SK-N-SH treated with all-trans-retinoic acid at 6 μM for 48 hours (cell line): ENCODE data around the gene HIF1A.

Source experiments
- ATAC-seq: fragments of 200-7000 bp; cut with Tn5 transposase; 3 replicates; pipeline ENCODE4 v1.9.1; 2020; ENCODE audit warnings: mild to moderate bottlenecking, moderate library complexity
- ARNTL ChIP-seq: fragments of 450-650 bp; formaldehyde crosslinking; IDR thresholded peaks from 2 replicates; pipeline ENCODE4 v1.5.0; 2020; ENCODE audit warnings: low read depth, mild to moderate bottlenecking, moderate library complexity, borderline replicate concordance
- CSDC2 ChIP-seq: fragments of 250-450 bp; sonication (Bioruptor Pico); IDR thresholded peaks from 2 replicates; pipeline ENCODE4 v1.5.0; 2020; ENCODE audit warnings: mild to moderate bottlenecking, moderate library complexity
- ESRRG ChIP-seq: fragments of 250-450 bp; sonication (Bioruptor Pico); IDR thresholded peaks from 2 replicates; pipeline ENCODE4 v1.6.1; 2021; ENCODE audit warnings: mild to moderate bottlenecking
- GLIS3 ChIP-seq: fragments of 250-450 bp; sonication (Bioruptor Pico); IDR thresholded peaks from 2 replicates; pipeline ENCODE4 v1.5.0; 2020; ENCODE audit warnings: mild to moderate bottlenecking, moderate library complexity
- ISL1 ChIP-seq: fragments of 250-450 bp; sonication (Bioruptor Pico); IDR thresholded peaks from 2 replicates; pipeline ENCODE4 v2.1.2; 2022; ENCODE audit warnings: mild to moderate bottlenecking, moderate library complexity
- OSR1 ChIP-seq: fragments of 250-450 bp; sonication (Bioruptor Pico); IDR thresholded peaks from 2 replicates; pipeline ENCODE4 v1.8.0; 2022; ENCODE audit warnings: moderate library complexity, mild to moderate bottlenecking, inconsistent platforms
- PPARA ChIP-seq: fragments of 250-450 bp; sonication (Bioruptor Pico); IDR thresholded peaks from 2 replicates; pipeline ENCODE4 v1.5.0; 2020; ENCODE audit warnings: mild to moderate bottlenecking, borderline replicate concordance
- RARB ChIP-seq: fragments of 250-450 bp; sonication (Bioruptor Pico); IDR thresholded peaks from 2 replicates; pipeline ENCODE4 v1.8.0; 2021; ENCODE audit warnings: mild to moderate bottlenecking, moderate library complexity
- SNAI2 ChIP-seq: fragments of 250-450 bp; sonication (Bioruptor Pico); IDR thresholded peaks from 2 replicates; pipeline ENCODE4 v1.5.0; 2020; ENCODE audit warnings: mild to moderate bottlenecking, moderate library complexity
- TCF4 ChIP-seq: fragments of 250-450 bp; sonication (Bioruptor Pico); IDR thresholded peaks from 2 replicates; pipeline ENCODE4 v1.8.0; 2021; ENCODE audit warnings: mild to moderate bottlenecking, moderate library complexity, borderline replicate concordance
- TOX ChIP-seq: fragments of 250-450 bp; sonication (Bioruptor Pico); IDR thresholded peaks from 2 replicates; pipeline ENCODE4 v1.8.0; 2021; ENCODE audit warnings: mild to moderate bottlenecking, moderate library complexity, borderline replicate concordance
- ZC3H10 ChIP-seq: fragments of 250-450 bp; sonication (Bioruptor Pico); IDR thresholded peaks from 2 replicates; pipeline ENCODE4 v1.5.1; 2021; ENCODE audit warnings: mild to moderate bottlenecking, moderate library complexity
- ZFP3 ChIP-seq: fragments of 250-450 bp; sonication (Bioruptor Pico); IDR thresholded peaks from 2 replicates; pipeline ENCODE4 v1.5.0; 2020; ENCODE audit warnings: mild to moderate bottlenecking, moderate library complexity
- ZFP30 ChIP-seq: fragments of 450-650 bp; formaldehyde crosslinking; IDR thresholded peaks from 2 replicates; pipeline ENCODE4 v1.5.0; 2022; ENCODE audit warnings: mild to moderate bottlenecking, moderate library complexity
- ZNF565 ChIP-seq: fragments of 450-650 bp; formaldehyde crosslinking; conservative IDR thresholded peaks from 2 replicates; pipeline ENCODE4 v1.5.0; 2020; ENCODE audit warnings: low read depth, mild to moderate bottlenecking, moderate library complexity
- ZNF70 ChIP-seq: fragments of 450-650 bp; formaldehyde crosslinking; IDR thresholded peaks from 2 replicates; pipeline ENCODE4 v1.5.0; 2020; ENCODE audit warnings: mild to moderate bottlenecking, moderate library complexity
- ZNF8 ChIP-seq: fragments of 450-650 bp; formaldehyde crosslinking; IDR thresholded peaks from 2 replicates; pipeline ENCODE4 v1.5.0; 2020; ENCODE audit warnings: mild to moderate bottlenecking, moderate library complexity
- TF ChIP-seq, protein P1 (sequence below): fragments of 250-450 bp; sonication (Bioruptor Pico); IDR thresholded peaks from 2 replicates; pipeline ENCODE4 v1.5.1; 2020; ENCODE audit warnings: low read depth, mild to moderate bottlenecking, moderate library complexity
- TF ChIP-seq, protein P2 (sequence below): fragments of 250-450 bp; sonication (Bioruptor Pico); IDR thresholded peaks from 2 replicates; pipeline ENCODE4 v1.8.0; 2021; ENCODE audit warnings: low read depth, mild to moderate bottlenecking, moderate library complexity, borderline replicate concordance
- TF ChIP-seq, protein P3 (sequence below): fragments of 250-450 bp; sonication (Bioruptor Pico); IDR thresholded peaks from 2 replicates; pipeline ENCODE4 v1.5.0; 2020; ENCODE audit warnings: mild to moderate bottlenecking, moderate library complexity
- TF ChIP-seq, protein P4 (sequence below): fragments of 250-450 bp; sonication (Bioruptor Pico); IDR thresholded peaks from 2 replicates; pipeline ENCODE4 v1.8.0; 2020; ENCODE audit warnings: mild to moderate bottlenecking, moderate library complexity, borderline replicate concordance
- TF ChIP-seq, protein P5 (sequence below): fragments of 250-450 bp; sonication (Bioruptor Pico); IDR thresholded peaks from 2 replicates; pipeline ENCODE4 v1.5.1; 2021; ENCODE audit warnings: mild to moderate bottlenecking, moderate library complexity

HIF1A gene

DNA sequence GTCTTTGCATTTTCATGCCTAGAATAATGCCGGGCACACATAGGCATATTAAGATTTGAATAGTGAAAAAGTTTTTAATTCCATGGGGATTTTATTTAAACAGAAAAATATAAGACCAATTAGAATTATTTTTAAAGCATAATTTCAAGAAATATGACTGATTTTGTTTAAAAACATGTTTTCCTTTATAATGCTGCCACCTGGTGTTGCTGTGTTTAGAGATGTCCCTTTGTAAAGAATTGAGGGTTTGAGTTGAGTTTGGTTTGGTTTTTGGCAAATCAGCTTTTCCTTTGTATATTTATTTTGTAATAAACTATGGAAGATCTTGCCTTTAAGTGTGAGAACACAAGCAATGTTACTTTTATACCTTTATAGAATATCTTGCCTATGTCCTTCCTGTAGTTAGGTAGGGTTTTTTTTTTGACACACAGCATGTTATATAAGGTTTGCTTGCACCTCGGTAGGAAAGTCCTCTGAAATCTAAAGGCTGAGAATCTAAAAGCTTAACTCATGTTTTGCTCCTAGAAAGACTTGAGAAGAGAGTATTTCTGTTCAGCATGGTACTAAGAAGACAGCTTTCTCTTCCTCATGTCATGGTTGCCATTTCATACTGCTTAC lies 35.6 kb downstream of the HIF1A start (continued):
- TF ChIP-seq ZNF565 (CRISPR knock-in tag) = no peak
- TF ChIP-seq, protein P1, sequence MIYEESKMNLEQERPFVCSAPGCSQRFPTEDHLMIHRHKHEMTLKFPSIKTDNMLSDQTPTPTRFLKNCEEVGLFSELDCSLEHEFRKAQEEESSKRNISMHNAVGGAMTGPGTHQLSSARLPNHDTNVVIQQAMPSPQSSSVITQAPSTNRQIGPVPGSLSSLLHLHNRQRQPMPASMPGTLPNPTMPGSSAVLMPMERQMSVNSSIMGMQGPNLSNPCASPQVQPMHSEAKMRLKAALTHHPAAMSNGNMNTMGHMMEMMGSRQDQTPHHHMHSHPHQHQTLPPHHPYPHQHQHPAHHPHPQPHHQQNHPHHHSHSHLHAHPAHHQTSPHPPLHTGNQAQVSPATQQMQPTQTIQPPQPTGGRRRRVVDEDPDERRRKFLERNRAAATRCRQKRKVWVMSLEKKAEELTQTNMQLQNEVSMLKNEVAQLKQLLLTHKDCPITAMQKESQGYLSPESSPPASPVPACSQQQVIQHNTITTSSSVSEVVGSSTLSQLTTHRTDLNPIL (CRISPR knock-in tag) = no peak

DNA sequence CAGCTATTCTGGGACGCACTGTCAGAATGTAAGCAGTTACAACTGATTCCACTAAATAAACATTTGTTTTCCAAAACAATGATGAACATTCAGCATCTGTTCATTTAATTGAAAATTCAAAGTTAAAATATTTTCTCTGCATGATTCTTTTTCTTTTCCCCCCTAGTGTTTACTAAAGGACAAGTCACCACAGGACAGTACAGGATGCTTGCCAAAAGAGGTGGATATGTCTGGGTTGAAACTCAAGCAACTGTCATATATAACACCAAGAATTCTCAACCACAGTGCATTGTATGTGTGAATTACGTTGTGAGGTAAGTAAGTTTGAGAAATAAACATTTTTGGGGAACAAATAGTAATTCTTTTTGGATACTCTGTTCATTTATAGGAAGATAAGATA lies 38.7 kb downstream of the HIF1A start:
- no peak for TF ChIP-seq GLIS3 (CRISPR knock-in tag)
- TF ChIP-seq ARNTL (CRISPR knock-in tag) = no peak
- no peak for TF ChIP-seq ESRRG (CRISPR knock-in tag)
- TF ChIP-seq ISL1 (CRISPR knock-in tag) = no peak
- no peak for TF ChIP-seq ZNF565 (CRISPR knock-in tag)
- TF ChIP-seq ZFP30 (CRISPR knock-in tag) = no peak
- TF ChIP-seq PPARA (CRISPR knock-in tag) = no peak
- TF ChIP-seq TCF4 (CRISPR knock-in tag) = no peak
- TF ChIP-seq, protein P2, sequence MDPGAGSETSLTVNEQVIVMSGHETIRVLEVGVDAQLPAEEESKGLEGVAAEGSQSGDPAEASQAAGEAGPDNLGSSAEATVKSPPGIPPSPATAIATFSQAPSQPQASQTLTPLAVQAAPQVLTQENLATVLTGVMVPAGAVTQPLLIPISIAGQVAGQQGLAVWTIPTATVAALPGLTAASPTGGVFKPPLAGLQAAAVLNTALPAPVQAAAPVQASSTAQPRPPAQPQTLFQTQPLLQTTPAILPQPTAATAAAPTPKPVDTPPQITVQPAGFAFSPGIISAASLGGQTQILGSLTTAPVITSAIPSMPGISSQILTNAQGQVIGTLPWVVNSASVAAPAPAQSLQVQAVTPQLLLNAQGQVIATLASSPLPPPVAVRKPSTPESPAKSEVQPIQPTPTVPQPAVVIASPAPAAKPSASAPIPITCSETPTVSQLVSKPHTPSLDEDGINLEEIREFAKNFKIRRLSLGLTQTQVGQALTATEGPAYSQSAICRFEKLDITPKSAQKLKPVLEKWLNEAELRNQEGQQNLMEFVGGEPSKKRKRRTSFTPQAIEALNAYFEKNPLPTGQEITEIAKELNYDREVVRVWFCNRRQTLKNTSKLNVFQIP (CRISPR knock-in tag) = no peak
- TF ChIP-seq, protein P3, sequence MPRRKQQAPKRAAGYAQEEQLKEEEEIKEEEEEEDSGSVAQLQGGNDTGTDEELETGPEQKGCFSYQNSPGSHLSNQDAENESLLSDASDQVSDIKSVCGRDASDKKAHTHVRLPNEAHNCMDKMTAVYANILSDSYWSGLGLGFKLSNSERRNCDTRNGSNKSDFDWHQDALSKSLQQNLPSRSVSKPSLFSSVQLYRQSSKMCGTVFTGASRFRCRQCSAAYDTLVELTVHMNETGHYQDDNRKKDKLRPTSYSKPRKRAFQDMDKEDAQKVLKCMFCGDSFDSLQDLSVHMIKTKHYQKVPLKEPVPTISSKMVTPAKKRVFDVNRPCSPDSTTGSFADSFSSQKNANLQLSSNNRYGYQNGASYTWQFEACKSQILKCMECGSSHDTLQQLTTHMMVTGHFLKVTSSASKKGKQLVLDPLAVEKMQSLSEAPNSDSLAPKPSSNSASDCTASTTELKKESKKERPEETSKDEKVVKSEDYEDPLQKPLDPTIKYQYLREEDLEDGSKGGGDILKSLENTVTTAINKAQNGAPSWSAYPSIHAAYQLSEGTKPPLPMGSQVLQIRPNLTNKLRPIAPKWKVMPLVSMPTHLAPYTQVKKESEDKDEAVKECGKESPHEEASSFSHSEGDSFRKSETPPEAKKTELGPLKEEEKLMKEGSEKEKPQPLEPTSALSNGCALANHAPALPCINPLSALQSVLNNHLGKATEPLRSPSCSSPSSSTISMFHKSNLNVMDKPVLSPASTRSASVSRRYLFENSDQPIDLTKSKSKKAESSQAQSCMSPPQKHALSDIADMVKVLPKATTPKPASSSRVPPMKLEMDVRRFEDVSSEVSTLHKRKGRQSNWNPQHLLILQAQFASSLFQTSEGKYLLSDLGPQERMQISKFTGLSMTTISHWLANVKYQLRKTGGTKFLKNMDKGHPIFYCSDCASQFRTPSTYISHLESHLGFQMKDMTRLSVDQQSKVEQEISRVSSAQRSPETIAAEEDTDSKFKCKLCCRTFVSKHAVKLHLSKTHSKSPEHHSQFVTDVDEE (CRISPR knock-in tag) = no peak
- TF ChIP-seq CSDC2 = no peak
- TF ChIP-seq ZNF8 (CRISPR knock-in tag) = no peak
- TF ChIP-seq SNAI2 (CRISPR knock-in tag) = no peak
- TF ChIP-seq ZNF70 (CRISPR knock-in tag) = no peak
- TF ChIP-seq TOX = no peak
- TF ChIP-seq ZFP3 = no peak
- TF ChIP-seq, protein P4, sequence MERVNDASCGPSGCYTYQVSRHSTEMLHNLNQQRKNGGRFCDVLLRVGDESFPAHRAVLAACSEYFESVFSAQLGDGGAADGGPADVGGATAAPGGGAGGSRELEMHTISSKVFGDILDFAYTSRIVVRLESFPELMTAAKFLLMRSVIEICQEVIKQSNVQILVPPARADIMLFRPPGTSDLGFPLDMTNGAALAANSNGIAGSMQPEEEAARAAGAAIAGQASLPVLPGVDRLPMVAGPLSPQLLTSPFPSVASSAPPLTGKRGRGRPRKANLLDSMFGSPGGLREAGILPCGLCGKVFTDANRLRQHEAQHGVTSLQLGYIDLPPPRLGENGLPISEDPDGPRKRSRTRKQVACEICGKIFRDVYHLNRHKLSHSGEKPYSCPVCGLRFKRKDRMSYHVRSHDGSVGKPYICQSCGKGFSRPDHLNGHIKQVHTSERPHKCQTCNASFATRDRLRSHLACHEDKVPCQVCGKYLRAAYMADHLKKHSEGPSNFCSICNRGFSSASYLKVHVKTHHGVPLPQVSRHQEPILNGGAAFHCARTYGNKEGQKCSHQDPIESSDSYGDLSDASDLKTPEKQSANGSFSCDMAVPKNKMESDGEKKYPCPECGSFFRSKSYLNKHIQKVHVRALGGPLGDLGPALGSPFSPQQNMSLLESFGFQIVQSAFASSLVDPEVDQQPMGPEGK (CRISPR knock-in tag) = no peak
- TF ChIP-seq, protein P5, sequence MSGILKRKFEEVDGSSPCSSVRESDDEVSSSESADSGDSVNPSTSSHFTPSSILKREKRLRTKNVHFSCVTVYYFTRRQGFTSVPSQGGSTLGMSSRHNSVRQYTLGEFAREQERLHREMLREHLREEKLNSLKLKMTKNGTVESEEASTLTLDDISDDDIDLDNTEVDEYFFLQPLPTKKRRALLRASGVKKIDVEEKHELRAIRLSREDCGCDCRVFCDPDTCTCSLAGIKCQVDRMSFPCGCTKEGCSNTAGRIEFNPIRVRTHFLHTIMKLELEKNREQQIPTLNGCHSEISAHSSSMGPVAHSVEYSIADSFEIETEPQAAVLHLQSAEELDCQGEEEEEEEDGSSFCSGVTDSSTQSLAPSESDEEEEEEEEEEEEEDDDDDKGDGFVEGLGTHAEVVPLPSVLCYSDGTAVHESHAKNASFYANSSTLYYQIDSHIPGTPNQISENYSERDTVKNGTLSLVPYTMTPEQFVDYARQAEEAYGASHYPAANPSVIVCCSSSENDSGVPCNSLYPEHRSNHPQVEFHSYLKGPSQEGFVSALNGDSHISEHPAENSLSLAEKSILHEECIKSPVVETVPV (CRISPR knock-in tag) = no peak
- ATAC-seq = no peak

DNA sequence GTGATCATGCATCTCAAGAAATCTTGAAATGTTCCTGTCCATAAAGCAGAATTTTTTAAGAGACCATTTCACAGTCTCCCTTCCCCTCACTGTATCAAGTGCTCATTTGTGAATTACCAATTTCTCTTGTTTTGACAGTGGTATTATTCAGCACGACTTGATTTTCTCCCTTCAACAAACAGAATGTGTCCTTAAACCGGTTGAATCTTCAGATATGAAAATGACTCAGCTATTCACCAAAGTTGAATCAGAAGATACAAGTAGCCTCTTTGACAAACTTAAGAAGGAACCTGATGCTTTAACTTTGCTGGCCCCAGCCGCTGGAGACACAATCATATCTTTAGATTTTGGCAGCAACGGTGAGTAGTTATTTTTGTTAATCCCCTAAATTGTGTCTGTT lies 41.4 kb downstream of the HIF1A start:
- TF ChIP-seq CSDC2 (no peak), ISL1 (CRISPR knock-in tag) (no peak), ZNF70 (CRISPR knock-in tag) (no peak), ESRRG (CRISPR knock-in tag) (no peak), OSR1 (CRISPR knock-in tag) (no peak)
- ATAC-seq = no peak

DNA sequence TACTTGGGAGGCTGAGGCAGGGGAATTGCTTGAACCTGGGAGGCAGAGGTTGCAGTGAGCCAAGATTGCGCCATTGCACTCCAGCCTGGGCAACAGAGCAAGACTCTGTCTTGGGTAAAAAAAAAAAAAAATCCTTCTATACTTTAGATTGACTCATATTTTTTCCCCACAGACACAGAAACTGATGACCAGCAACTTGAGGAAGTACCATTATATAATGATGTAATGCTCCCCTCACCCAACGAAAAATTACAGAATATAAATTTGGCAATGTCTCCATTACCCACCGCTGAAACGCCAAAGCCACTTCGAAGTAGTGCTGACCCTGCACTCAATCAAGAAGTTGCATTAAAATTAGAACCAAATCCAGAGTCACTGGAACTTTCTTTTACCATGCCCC lies 42.6 kb downstream of the HIF1A start:
- ATAC-seq = no peak
- TF ChIP-seq CSDC2 (no peak), RARB (CRISPR knock-in tag) (no peak), ZFP3 (no peak), GLIS3 (CRISPR knock-in tag) (no peak), ZNF8 (CRISPR knock-in tag) (no peak), ZC3H10 (no peak), ZNF565 (CRISPR knock-in tag) (no peak), ARNTL (CRISPR knock-in tag) (no peak)
- TF ChIP-seq, protein P5 (CRISPR knock-in tag) = no peak
